Fibroblast of villous mesenchyme (primary cell): ENCODE measurements around the gene PPP1R27. TPM values are rescaled to one million over a fixed set of nuclear protein-coding genes. Genes with fewer than 3 reads are reported as not detected.

Experiments used
- DNase-seq: peaks from one replicate; pipeline ENCODE4 v3.0.0-alpha.2; 2010; ENCODE audit warnings: low read depth
- H3K4me3 ChIP-seq: 2 replicates; pipeline ENCODE4 v1.5.1; 2011; ENCODE audit warnings: low read depth, mild to moderate bottlenecking, low read length
- total RNA-seq: library from RNA; depleted of rRNA; stranded (reverse); fragments of >200 nt; gene quantifications from 2 replicates; pipeline ENCODE4 v1.2.3, GENCODE V29; 2012
- TF ChIP-seq, protein P1 (sequence below): IDR thresholded peaks from 2 replicates; pipeline ENCODE4 v1.5.1; 2012; ENCODE audit warnings: low read depth, mild to moderate bottlenecking, low read length; ENCODE audit not compliant: insufficient read depth

PPP1R27 gene
- total RNA-seq, 1 donor: not detected

- H3K4me3 ChIP-seq: no peak overlapping the region
- no peak for DNase-seq
- TF ChIP-seq, protein P1, sequence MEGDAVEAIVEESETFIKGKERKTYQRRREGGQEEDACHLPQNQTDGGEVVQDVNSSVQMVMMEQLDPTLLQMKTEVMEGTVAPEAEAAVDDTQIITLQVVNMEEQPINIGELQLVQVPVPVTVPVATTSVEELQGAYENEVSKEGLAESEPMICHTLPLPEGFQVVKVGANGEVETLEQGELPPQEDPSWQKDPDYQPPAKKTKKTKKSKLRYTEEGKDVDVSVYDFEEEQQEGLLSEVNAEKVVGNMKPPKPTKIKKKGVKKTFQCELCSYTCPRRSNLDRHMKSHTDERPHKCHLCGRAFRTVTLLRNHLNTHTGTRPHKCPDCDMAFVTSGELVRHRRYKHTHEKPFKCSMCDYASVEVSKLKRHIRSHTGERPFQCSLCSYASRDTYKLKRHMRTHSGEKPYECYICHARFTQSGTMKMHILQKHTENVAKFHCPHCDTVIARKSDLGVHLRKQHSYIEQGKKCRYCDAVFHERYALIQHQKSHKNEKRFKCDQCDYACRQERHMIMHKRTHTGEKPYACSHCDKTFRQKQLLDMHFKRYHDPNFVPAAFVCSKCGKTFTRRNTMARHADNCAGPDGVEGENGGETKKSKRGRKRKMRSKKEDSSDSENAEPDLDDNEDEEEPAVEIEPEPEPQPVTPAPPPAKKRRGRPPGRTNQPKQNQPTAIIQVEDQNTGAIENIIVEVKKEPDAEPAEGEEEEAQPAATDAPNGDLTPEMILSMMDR: no peak
These were observed 10.5 kb upstream of the PPP1R27 start for GRCh38 chr17:81845361-81845760.

DNA sequence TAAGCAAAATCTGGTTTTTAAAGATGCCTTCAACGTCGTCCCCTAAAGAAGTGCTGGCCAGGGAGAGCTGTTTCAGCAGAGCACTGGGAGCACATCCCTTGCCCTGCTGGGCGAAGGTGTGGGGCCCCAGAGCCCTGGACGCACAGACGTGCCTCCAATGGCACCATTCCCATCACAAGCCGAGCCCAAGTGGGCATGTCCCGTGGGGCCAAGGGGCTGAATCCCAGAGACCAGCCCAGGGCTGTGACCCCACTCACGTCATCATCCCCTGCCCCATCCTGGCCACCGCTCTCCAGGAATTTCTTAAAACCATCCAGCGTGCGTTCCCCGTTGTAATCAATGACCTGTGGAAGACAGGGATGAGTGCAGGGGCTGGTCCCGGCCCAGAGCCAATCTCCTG is 10.0 kb upstream of the PPP1R27 start:
- no peak for DNase-seq
- TF ChIP-seq, protein P1: no peak
- H3K4me3 ChIP-seq: no peak overlapping the region

GRCh38 chr17:81844327-81844851 is 9.5 kb upstream of the PPP1R27 start:
- H3K4me3 ChIP-seq: no peak overlapping the region
- no peak for DNase-seq
- TF ChIP-seq, protein P1: no peak

DNA sequence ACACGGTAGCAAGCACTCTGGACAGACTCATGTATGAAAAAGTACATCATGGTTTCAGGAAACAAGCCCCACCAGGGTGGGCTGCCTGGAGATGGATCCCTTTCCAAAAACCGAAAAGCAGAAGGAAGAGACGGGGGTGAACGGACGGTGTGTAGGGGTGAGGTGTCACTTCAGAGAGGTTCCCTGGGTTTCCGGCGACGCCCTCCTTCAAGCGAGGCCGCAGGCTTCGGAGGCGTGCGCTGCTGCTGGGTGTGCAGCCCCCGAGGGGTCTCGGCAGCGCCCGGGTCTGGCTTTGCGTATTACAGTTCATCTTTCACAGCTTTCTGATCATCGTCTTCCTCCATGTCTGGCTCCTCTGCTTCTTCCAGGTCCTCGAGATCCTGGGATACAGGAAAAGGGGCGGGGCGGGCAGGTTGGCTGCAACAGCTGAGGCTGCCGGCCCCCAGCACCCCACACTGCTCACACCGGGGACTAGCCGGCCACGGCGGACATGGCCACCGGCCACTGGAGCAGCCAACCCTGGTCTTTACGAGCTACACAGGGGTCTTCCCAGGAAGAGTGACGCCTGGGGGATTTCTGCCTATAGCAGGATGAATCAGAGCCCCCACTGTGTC is 9.0 kb upstream of the PPP1R27 start:
- no peak overlapping the region for H3K4me3 ChIP-seq
- TF ChIP-seq, protein P1: no peak
- no peak for DNase-seq

- TF ChIP-seq, protein P1: no peak
- no peak overlapping the region for H3K4me3 ChIP-seq
- DNase-seq: peak; percentile 45
These were observed 8.1 kb upstream of the PPP1R27 start for GRCh38 chr17:81842725-81843504.

DNA sequence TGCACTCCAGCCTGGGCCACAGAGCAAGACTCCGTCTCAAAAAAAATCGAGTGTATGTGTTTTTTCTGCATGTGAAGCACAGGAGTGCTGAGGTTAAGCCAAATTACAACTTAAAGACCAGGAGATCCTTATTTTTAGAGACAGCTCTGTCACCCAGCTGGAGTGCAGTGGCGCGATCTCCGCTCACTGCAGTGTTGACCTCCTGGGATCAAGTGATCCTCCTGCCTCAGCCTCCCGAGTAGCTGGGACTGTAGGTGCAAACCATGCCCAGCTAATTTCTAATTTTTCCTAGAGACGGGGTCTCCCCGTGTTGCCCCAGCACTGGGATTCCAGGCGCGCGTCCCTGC is 7.5 kb upstream of the PPP1R27 start:
- H3K4me3 ChIP-seq: no peak overlapping the region
- no peak for DNase-seq
- TF ChIP-seq, protein P1: no peak

DNA sequence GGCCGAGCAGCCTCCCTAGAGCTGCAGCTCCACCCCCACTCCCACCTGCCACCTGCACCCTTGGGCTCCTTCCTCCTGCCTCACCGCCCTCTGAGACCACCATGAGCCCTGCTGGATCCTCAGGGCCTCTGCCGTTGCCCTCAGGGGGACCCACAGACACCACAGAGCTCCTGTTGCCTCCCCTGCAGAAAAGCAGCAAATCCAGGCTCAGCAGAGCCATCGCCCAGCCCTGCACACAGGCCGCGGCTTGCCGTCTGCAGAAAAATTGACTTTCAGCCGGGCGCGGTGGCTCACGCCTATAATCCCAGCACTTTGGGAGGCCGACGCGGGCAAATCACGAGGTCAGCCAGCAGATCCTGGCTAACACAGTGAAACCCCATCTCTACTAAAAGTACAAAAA is 7.0 kb upstream of the PPP1R27 start:
- no peak for DNase-seq
- TF ChIP-seq, protein P1: no peak
- no peak overlapping the region for H3K4me3 ChIP-seq
